Activated T-helper 1 cell treated with Interleukin-2 at 50 U/mL for 16 hours (primary cell): ENCODE data around the gene PLGRKT.
"Not testable (repeated sequence)": the region's sequence is repeated elsewhere in the genome, so short reads cannot be mapped to it uniquely, and the experiment has no call there.

Source experiments
- DNase-seq: peaks from one replicate; pipeline ENCODE4 v3.0.0-alpha.2; 2020; ENCODE audit warnings: low read depth

The PLGRKT gene

DNA sequence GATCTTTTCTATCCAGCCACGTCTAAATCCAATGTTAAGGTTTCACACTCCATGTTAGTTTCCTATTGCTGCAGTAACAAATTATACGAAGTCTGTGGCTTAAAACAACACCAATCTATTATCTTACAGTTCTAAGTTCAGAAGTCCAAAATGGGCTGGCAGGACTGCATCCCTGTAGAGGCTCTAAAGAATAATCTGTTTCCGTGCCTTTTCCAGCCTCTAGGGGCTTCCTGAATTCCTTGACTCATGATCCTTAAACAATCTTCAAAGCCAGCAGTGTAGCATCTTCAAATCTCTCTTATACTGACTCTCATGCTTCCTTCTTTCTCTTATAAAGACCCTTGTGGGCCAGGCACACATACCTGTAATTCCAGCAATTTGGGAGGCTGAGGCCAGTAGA, 6.8 kb downstream of the PLGRKT start:
- DNase-seq: no peak

DNA sequence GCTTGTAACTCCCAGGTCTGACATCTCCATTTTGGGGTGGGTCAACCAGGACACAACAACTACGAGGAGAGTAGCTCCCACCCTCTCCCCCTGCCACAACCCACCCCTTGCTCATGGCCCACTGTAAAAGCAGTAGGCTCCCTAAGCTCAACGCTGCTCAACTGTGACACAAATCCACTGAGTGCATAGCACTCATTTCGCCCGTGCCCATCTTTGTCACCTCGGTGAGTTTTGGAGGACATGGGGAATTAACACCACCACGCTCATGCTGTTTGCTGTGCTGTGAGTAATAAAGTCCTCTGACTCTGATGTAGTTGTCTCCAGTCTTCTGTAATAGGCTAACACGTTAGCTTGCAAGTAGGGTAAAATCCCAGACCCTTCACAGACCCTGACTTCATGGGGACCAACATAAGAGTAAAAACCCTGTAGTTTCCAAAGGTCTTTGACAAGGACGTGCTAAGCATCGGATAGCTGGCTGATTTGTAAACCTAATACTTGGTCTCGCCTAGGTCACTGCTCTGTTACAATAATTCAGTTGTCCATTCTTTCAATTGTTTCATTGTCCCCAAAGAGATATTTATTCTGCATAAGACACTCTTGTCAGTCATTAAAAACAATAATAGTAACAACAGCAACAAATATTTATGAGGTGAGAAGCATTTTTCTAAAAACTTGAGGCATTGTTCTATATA, 7.7 kb downstream of the PLGRKT start:
- DNase-seq: no peak

GRCh38 chr9:5428794-5429528, 8.8 kb downstream of the PLGRKT start:
- DNase-seq: no peak

DNA sequence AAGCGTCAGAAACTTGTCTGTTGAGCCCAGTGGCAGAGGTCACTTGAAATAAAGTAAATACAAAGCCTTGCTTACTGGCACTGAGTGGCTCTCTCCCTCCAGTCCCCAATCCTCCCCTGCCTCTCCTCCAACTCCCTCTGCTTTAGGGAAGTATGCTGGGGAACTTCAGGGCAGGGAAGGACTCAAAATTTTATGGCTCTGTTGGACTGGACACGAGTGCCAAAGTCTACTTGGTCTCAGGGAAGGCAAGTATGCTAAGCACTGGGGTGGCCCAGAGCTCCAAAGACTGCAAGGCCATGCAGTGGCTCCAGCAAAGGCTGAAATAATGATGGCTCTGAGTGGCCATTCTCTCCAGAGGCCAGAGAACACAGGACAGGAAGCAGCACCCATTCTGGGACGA, 9.6 kb downstream of the PLGRKT start:
- DNase-seq: no peak

- DNase-seq: no peak
These were observed 10.7 kb downstream of the PLGRKT start for GRCh38 chr9:5427005-5427404.

- DNase-seq: no peak
These were observed 12.6 kb downstream of the PLGRKT start for GRCh38 chr9:5425006-5425628.

- DNase-seq: no peak
These were observed 15.4 kb downstream of the PLGRKT start for GRCh38 chr9:5422276-5422675.

DNA sequence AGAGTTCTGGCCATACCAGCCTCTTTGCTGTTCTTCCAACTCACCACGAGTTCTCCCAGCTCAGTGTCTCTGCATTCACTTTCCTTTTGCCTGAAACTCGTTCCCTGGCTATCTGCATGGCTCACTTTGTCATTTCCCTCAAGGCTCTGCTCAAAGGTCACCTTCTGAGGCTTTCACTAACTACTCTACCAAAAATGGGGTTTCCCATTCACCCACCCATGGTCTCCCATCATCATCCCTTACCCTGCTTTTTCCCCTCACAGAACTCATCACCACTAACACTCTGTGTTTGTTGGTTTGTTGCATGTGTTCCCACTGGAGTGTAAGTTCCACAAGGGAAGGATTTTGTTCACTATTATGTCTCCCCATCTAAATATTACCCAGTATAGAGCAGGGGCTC, 16.6 kb downstream of the PLGRKT start:
- no peak for DNase-seq

GRCh38 chr9:5419987-5420386, 17.7 kb downstream of the PLGRKT start:
- no peak for DNase-seq

DNA sequence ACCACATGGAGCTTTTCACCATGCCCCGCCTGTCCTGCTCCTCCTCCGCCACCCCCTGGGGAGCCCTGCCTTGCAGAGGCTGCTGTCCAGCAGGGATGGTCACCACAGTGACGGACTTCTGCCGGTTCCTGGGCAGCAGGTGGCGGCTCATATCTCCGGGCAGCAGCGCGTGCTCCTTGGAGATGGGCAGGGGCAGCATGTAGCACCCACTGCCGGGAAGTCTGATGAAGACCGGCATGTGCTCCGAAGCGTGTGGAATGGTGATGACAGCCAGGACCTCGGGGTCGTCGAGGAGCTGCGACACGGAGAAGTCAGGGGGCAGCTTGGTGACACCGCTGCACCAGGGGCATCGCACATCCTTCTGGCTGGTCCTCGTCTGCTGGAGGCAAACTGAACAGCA, 19.2 kb downstream of the PLGRKT start:
- no peak for DNase-seq

GRCh38 chr9:5416953-5417352, 20.8 kb downstream of the PLGRKT start:
- DNase-seq: no peak

DNA sequence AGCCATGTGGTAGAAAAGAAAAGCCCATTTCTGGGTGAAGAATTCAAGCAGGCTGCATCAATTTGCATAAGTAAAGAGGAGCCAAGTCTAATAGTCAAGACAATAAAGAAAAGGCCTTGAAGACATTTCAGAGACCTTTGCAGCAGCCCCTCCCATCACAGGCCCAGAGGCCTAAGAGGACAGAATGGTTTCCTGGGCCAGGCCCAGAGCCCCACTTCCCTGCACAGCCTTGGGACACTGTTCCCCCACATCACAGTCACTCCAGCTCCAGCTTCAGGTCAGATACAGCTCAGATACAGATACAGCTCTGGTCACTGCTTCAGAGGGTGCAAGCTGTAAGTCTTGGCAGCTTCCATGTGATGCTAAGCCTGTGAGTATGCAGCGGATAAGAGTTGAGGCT, 29.1 kb downstream of the PLGRKT start:
- DNase-seq: no peak

GRCh38 chr9:5402217-5402616, 35.5 kb downstream of the PLGRKT start:
- DNase-seq: no peak

GRCh38 chr9:5397547-5397946, 40.2 kb downstream of the PLGRKT start:
- not testable (repeated sequence) for DNase-seq

DNA sequence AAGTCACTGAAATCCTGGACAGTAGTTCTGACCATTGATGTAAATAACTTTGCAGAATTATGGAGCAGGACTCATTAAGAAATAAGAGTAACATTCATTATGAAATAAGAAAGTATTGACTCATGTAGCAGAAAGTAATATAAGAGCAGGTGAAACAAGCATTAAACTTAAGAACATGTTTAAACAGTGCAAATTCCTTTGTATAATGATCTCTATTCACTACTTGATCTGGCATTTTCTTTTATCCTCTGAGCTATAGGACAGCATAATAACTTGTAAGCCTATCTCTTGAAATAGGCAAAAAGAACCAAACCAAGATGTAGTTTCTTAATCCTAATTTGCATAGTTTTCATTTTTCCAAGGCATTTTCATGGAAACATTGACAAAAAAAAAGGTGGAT, 42.3 kb downstream of the PLGRKT start:
- DNase-seq: no peak

DNA sequence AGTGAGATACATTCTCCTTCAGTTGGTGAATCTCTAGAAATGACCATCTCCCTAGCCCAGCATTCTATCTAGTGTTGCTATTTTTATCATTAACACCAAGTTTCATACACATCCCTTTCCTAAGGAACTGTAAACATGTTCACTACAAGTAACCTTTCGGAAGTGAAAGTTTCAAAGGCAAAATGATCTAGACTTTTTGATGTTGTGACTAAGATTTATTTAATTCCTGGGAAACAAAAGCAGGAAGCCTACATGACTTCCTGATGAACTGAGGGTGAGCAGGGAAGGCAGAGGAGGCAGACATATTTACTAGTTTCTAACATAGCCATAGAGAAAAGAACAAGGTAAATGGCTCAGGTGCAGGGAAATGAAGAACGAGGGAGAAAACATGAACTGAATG, 43.7 kb downstream of the PLGRKT start:
- DNase-seq: not testable (repeated sequence)

DNA sequence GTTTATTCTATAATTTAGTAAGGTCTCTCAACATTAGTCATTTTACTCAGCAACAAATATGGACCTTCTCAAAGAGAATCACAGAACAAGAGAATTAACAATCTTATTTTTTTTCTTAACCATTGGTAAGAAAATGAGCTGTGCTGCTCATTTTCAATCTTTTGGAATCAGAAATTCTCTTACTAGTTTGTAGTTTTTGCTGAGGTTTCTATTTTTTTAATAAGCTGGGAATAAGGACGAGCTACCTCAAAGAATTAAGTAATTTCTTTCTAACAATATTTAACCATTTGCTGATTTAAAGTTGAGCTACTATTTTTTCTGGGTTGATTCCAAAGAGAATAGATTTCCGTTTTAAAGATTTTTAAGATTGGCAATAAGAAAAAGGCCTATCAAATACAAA, 44.2 kb downstream of the PLGRKT start:
- DNase-seq: no peak

DNA sequence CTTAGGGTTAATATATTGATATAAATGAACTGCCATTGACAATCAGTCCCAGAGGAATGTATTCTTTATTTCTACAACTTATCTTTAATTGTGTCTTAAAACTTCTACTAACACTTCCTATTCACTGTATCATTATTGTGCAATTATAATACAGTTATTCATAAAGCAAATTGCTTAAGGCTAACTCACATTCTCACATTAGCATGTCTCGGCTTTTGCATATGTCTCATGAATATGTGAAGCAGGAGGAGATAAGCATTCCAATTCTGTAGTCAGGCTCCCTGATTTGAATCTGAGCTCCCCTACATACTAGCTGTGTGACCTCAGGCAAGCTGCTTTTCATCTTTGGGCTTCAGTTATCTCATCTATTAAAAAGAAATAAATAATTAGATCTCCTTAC, 45.4 kb downstream of the PLGRKT start:
- no peak for DNase-seq

GRCh38 chr9:5389109-5389732, 48.5 kb downstream of the PLGRKT start:
- no peak for DNase-seq

DNA sequence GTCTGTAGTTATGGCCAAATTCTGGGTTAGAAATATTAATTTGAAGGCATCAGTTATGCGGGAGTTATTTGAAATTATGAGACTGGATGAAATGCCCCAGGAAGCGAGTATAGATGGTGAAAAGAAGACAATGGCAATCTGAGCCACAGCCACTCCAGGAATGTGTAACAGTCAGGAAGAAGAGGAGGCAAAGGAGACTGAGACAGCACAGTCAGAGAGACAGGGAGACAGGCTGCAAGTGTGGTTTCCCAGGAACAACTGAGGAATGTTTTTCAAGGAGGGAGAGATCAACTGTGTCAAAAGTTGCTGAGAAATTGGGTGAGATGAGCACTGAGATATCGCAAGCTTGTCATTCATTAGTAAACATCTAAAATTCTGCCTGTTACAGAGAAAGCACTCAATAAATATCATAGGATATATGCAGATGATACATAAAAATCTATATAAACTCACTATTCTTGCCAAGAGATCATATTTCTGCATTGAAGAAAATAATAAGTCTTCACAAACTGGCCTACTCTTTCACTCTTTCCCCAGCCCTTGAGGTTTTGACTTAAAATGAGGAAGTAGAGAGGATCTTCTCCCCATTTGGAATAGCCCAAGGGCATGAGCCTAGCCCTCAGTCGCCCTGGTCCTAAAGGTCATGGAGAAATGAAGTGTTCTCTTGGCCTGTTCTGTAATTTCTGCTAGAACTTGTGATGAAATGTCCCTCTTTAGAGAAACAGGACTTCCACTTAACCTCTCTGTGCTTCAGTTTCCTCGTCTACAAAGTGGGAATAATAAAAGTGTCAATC, 49.5 kb downstream of the PLGRKT start:
- no peak for DNase-seq

- no peak for DNase-seq
These were observed 53.3 kb downstream of the PLGRKT start for GRCh38 chr9:5384436-5384835.

DNA sequence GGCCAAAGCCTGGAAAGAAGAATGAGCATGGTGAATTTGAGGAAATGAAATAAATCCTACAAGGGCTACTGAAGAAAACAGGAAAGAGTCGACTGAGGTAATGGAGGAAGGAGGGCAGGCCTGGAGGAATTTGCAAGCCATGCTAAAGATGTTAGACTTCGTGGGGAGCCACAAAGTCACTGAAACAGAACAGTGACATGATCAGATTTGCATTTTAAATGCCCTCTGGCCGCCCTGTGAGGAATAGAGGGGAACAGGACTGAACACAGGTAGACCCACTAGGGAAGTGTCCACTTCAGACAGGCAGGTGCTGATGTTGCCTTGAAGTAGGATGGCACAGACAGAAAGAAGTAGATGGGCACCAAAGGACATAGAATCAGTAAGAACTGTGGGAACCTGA, 55.2 kb downstream of the PLGRKT start:
- DNase-seq: no peak
